GM10248 (cell line): ENCODE results near the gene ANO5.

Experiments used
- CTCF ChIA-PET: fragments of 300-600 bp; sonication (Branson Sonifier 250); formaldehyde crosslinking; extraction: SDS; loops from one replicate; lab custom pipeline; 2021; ENCODE audit warnings: antibody characterized with exemption; lab: Yijun Ruan, JAX
- POLR2A ChIA-PET: fragments of 350-650 bp; sonication (Branson Sonifier 250); formaldehyde crosslinking; extraction: SDS; loops from one replicate; lab custom pipeline; 2020; ENCODE audit warnings: antibody characterized with exemption; lab: Yijun Ruan, JAX
- DNase-seq: peaks from one replicate; pipeline ENCODE4 v3.0.0; 2012; ENCODE audit errors: extremely low spot score
- TF ChIP-seq, protein P1 (sequence below): IDR thresholded peaks from 2 replicates; pipeline ENCODE4 v1.5.1; 2012; ENCODE audit warnings: mild to moderate bottlenecking, low read depth; ENCODE audit errors: extremely low read depth, missing control alignments, control extremely low read depth

The ANO5 gene

DNA sequence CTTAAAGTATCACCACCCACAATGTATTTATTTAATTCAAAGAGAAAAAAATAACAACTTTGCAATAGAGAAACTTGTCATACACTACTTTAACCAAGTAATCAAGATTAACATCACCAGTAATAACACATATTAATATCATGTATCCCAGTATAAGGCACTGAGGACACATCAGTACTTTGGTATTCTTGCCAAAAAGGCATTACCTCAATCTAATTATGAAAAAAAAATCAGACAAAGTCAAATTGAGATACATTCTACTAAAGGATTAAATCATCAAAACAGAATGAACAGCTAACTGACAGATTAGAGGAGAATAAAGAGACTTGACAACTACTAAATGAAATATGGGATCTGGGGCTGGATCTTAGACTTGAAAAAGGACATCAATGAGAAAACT is 109.5 kb downstream of the ANO5 start:
- TF ChIP-seq, protein P1, sequence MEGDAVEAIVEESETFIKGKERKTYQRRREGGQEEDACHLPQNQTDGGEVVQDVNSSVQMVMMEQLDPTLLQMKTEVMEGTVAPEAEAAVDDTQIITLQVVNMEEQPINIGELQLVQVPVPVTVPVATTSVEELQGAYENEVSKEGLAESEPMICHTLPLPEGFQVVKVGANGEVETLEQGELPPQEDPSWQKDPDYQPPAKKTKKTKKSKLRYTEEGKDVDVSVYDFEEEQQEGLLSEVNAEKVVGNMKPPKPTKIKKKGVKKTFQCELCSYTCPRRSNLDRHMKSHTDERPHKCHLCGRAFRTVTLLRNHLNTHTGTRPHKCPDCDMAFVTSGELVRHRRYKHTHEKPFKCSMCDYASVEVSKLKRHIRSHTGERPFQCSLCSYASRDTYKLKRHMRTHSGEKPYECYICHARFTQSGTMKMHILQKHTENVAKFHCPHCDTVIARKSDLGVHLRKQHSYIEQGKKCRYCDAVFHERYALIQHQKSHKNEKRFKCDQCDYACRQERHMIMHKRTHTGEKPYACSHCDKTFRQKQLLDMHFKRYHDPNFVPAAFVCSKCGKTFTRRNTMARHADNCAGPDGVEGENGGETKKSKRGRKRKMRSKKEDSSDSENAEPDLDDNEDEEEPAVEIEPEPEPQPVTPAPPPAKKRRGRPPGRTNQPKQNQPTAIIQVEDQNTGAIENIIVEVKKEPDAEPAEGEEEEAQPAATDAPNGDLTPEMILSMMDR = no peak
- no peak for DNase-seq
- ChIA-PET POLR2A (no interaction called here), CTCF (interaction anchor here (1.3 to 4.7 kb wide), 2 partner anchors 16 to 59 kb away, joined by 5 to 52 read pairs; no protein-coding TSS in a partner anchor)

DNA sequence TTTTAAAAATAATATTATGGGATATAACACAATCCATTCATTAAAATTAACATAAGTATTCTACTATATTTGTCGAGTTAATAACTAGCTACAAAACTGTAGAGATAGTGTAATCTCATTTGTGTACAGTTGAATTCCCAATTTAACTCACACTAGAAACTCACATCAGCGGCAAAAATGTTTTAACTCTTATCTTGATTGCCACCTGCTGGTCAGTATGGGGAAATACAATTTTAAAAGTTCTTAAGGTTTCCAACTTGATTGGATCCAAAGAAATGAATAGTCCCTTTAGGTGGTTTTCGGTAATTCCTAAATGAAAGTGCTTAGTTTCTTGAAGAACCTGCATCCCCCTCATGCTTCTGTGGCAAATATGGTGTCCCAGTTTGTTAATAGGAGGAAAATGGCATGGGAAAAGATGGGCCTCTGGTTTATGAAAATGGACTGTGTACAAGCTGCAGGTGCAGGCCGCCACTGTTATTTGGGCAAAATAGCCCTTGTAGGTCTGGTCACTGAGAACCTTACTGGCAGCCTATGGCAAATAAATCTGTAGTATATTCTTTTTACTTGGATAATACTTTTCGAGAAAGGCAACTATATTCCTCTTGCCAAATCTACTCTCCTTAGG is 111.6 kb downstream of the ANO5 start:
- TF ChIP-seq, protein P1 = peak; percentile 54
- ChIA-PET POLR2A (no interaction called here), CTCF (interaction anchor here (0.8 to 6.3 kb wide), 23 partner anchors 8 to 164 kb away, joined by 3 to 56 read pairs (median 5); no protein-coding TSS in a partner anchor)
- peak; percentile 20 for DNase-seq

DNA sequence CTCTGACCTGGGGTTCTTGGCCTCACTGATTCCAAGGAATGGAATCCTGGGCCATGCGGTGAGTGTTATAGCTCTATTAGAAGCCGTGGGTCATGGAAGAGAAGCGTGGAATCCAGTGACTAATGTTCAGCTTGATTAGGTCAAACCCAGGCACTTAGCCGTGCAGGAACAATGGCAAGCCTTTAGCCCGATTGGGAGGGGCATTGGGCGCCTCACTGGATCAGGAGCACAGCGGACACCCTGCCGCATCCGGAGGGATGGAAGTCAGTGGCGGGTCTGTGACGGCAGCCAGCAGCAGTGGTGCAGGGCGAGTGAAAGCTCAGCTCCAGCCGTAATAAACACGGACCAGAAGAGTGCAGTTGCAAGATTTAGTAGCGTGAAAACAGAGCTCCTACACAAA is 124.8 kb downstream of the ANO5 start:
- TF ChIP-seq, protein P1 = no peak
- no peak for DNase-seq
- CTCF ChIA-PET = interaction anchor here (0.9 to 1.6 kb wide), 6 partner anchors 9 to 37 kb away, joined by 3 to 6 read pairs (median 4); no protein-coding TSS in a partner anchor
- POLR2A ChIA-PET = no interaction called here

DNA sequence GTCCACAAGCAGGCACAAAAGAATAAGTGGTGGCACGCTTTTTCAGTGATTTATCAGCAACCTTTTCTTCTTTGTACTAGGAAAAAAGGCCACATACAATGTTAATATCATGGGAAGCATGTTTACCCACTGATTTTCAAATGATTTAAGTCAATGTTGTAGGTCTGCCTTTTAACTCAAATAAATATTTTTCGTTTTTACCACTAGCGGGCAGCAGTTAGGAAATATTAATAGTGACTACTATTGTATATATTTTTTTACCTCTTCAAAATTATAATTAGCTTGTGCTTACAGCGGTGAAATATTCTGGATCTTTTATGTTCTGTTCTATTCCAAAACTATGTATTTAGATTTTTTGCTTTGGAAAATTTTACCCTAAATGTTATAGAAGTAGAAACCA is 138.9 kb downstream of the ANO5 start:
- DNase-seq = no peak
- TF ChIP-seq, protein P1 = no peak
- CTCF ChIA-PET = no interaction called here
- POLR2A ChIA-PET = no interaction called here
